ENCODE measurements around the gene AP2M1. TPM values are rescaled to one million over a fixed set of nuclear protein-coding genes. Genes with fewer than 3 reads are reported as not detected.

The AP2M1 gene
- total and polyA plus RNA-seq, 2 of the 8 experiments (the other 6 are each of a cell fraction or from before 2014, with no cell fraction given), result 403 to 454 TPM

DNA sequence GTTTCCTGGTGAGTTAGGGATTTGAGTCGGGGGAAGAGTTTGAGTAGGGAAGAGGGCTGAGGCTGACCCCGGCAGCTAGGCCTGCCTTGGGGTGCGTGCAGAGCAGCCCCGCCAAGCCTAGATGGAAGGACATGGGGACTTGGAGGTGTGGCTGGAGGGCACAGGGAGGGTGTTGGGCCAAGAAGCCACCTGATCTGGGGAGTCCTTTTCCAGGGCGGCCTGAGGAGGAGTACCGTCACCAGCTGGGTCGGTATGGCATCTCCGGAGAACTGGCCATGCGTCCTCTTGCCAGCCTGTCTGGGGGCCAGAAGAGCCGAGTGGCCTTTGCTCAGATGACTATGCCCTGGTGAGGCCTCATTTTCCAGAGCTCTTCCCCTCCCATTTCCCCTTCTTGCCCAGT, 18.2 kb downstream of the AP2M1 start:
- Histone ChIP-seq H4K8ac (ENCODE audit: extremely low read depth, insufficient read depth, low read length) (no peak overlapping the region), H3K14ac (ENCODE audit: insufficient read length) (no peak overlapping the region), H2BK120ac (replicated peaks; ENCODE audit: low read depth, low read length) (no peak overlapping the region), H3K9ac (replicated peaks in 1 of 4; ENCODE audit: extremely low read depth in 1 of 4, low read depth in 3 of 4, low read length in 3 of 4) (no peak overlapping the region), H3K27me3 (replicated peaks in 1 of 4; ENCODE audit: control insufficient read depth in 3 of 4, extremely low read depth in 1 of 4, insufficient read depth in 3 of 4, low read length in 3 of 4) (no peaks in the 10 kb centered on the region; a peak in 1 of 7 replicates), H3K79me2 (ENCODE audit: control insufficient read depth in 1 of 2, insufficient read depth in 2 of 2, low read length in 2 of 2) (peaks cover 0 to 10% of the 10 kb centered on the region in 2 experiments; a peak in 2 of 4 replicates), H3K36me3 (ENCODE audit: control insufficient read depth in 2 of 4, insufficient read depth in 4 of 4, low read length in 3 of 4) (peaks cover 16 to 66% (median 36%) of the 10 kb centered on the region in 4 experiments), H3K4me2 (ENCODE audit: insufficient read depth in 1 of 2, low read depth in 2 of 2, low read length in 2 of 2) (no peak overlapping the region), H3K4me3 (ENCODE audit: extremely low read depth in 1 of 4, insufficient read depth in 2 of 4, low read depth in 3 of 4, low read length in 4 of 4) (no peak overlapping the region), H3K23me2 (ENCODE audit: low read depth, low read length) (no peaks in the 10 kb centered on the region), H3K79me1 (ENCODE audit: low read depth, low read length) (peaks cover 3% of the 10 kb centered on the region; the same call in 1 of the 2 replicates), H4K91ac (replicated peaks; ENCODE audit: insufficient read length, low read length) (no peak overlapping the region), H3K27ac (ENCODE audit: low read depth, low read length) (no peak overlapping the region), H2BK5ac (ENCODE audit: low read depth, low read length) (no peak overlapping the region), H2BK15ac (ENCODE audit: low read length) (no peak overlapping the region), H3K4ac (replicated peaks; ENCODE audit: insufficient read length, low read depth, low read length) (no peak overlapping the region), H3K56ac (replicated peaks; ENCODE audit: insufficient read length, low read depth, low read length) (no peak overlapping the region), H3K4me1 (replicated peaks in 1 of 4; ENCODE audit: control insufficient read depth in 3 of 4, insufficient read depth in 4 of 4, low read length in 3 of 4) (no peaks in the 10 kb centered on the region), H3K18ac (ENCODE audit: extremely low read depth, low read length) (no peak overlapping the region), H2AFZ (ENCODE audit: low read length) (no peak overlapping the region), H3K9me3 (ENCODE audit: insufficient read depth in 2 of 2, low read depth in 1 of 2, low read length in 1 of 2) (no peaks in the 10 kb centered on the region; a peak in 1 of 4 replicates), H2AK5ac (ENCODE audit: low read depth, low read length) (no peak overlapping the region), H4K20me1 (replicated peaks in 1 of 2; ENCODE audit: control insufficient read depth in 1 of 2, insufficient read depth in 2 of 2, low read length in 2 of 2) (peaks cover 5 to 7% of the 10 kb centered on the region in 2 experiments), H2BK20ac (ENCODE audit: low read length) (no peak overlapping the region), H2BK12ac (ENCODE audit: low read depth, low read length) (no peak overlapping the region), H4K5ac (ENCODE audit: insufficient read length, low read depth, low read length) (no peak overlapping the region), H3K23ac (ENCODE audit: insufficient read length) (no peak overlapping the region)
- TF ChIP-seq SRF (IDR thresholded peaks at IDR 0.05; ENCODE audit: low read depth, low read length) (no peak), CEBPB (IDR thresholded peaks at IDR 0.05; ENCODE audit: low read depth, low read length) (no peak), SIN3A (conservative IDR thresholded peaks at IDR 0.05 in 1 of 2, IDR thresholded peaks at IDR 0.05 in 1 of 2; ENCODE audit: low read depth in 1 of 2, low read length in 2 of 2) (no peak)
- DNase-seq (ENCODE audit: low read depth in 1 of 2, low spot score in 2 of 2), result no peak
- ChIA-PET POLR2A (ENCODE audit: partially characterized antibody) (interaction anchor here (1.2 kb wide), 1 partner anchor 16 kb away, joined by 3 read pairs; no protein-coding TSS in a partner anchor), CTCF (ENCODE audit: partially characterized antibody) (interaction anchor here (0.9 kb wide), 1 partner anchor 13 kb away, joined by 3 read pairs; no protein-coding TSS in a partner anchor)
- 83% methylated on average over 5 of the region's 10 CpGs; no CpG with 5 or more reads in 1 of the 2 experiments for WGBS, 2 experiments (ENCODE audit: extremely low coverage in 1 of 2, insufficient coverage in 1 of 2, insufficient read length in 1 of 2, insufficient replicate concordance in 2 of 2, low coverage in 1 of 2, low lambda C conversion rate in 2 of 2, missing lambda C conversion rate in 1 of 2)
- no peak for FAIRE-seq
